ENCODE data around the gene DNMBP. TPM values are rescaled to one million over a fixed set of nuclear protein-coding genes. Genes with fewer than 3 reads are reported as not detected.

The DNMBP gene
- total RNA-seq, 2 donors from 2014 or later = 17.9 to 34.2 TPM

DNA sequence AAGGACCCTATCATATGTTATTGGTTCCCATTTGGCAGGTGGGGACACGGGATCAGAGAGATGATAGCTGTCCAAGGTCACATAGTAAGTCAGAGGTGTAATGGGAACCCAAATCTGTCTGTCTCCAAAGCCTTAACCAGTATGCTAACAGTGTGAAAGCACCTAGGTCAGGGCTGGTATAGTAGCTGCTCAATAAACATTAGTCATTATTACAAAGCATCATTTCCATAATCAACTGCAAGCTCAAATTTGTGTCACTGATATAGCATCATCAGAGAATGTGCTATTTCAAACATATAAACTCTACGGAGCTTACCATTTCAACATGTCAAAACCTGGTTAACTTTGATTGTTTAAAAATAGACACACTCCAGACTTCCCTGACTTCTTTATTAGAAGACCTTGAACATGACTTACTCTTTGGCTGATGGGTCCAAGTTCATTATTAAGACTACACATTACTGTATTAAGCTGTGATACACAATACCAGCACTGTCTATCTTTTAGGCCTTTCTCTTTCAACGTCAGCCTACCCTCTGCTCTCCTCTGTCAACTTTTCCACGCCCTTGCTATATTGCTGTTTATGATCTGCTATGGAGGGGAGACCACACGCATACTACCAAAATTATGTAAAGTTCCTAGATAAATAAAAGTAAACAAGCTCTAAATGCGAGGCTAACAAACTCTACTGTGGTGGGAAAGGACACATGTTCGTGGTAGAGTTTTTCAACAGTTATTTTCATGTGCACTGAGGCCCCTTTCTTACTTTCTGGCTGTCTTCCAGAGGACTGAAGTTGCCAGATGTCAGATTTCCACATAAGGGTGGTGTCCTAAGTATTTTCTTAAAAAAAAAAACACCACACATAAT is 33.6 kb downstream of the DNMBP start:
- peak overlapping the region; percentile 25 to 68 for H3K27ac ChIP-seq
- TF ChIP-seq, protein P1, sequence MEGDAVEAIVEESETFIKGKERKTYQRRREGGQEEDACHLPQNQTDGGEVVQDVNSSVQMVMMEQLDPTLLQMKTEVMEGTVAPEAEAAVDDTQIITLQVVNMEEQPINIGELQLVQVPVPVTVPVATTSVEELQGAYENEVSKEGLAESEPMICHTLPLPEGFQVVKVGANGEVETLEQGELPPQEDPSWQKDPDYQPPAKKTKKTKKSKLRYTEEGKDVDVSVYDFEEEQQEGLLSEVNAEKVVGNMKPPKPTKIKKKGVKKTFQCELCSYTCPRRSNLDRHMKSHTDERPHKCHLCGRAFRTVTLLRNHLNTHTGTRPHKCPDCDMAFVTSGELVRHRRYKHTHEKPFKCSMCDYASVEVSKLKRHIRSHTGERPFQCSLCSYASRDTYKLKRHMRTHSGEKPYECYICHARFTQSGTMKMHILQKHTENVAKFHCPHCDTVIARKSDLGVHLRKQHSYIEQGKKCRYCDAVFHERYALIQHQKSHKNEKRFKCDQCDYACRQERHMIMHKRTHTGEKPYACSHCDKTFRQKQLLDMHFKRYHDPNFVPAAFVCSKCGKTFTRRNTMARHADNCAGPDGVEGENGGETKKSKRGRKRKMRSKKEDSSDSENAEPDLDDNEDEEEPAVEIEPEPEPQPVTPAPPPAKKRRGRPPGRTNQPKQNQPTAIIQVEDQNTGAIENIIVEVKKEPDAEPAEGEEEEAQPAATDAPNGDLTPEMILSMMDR (IDR thresholded peaks at IDR 0.05) = no peak
- H3K4me1 ChIP-seq (ENCODE audit: control insufficient read depth in 1 of 2, low read depth in 2 of 2) = peaks cover 8 to 24% of the 10 kb centered on the region in 2 donors
- H3K27me3 ChIP-seq (replicated peaks; ENCODE audit: insufficient read depth) = no peaks in the 10 kb centered on the region
- DNase-seq (ENCODE audit: low spot score) (no peak), ATAC-seq (ENCODE audit: insufficient number of reproducible peaks, low FRiP score, low read depth) (no peak)
- no peak overlapping the region for H3K4me3 ChIP-seq
- H3K36me3 ChIP-seq = no peaks in the 10 kb centered on the region
- no peaks in the 10 kb centered on the region for H3K9me3 ChIP-seq

DNA sequence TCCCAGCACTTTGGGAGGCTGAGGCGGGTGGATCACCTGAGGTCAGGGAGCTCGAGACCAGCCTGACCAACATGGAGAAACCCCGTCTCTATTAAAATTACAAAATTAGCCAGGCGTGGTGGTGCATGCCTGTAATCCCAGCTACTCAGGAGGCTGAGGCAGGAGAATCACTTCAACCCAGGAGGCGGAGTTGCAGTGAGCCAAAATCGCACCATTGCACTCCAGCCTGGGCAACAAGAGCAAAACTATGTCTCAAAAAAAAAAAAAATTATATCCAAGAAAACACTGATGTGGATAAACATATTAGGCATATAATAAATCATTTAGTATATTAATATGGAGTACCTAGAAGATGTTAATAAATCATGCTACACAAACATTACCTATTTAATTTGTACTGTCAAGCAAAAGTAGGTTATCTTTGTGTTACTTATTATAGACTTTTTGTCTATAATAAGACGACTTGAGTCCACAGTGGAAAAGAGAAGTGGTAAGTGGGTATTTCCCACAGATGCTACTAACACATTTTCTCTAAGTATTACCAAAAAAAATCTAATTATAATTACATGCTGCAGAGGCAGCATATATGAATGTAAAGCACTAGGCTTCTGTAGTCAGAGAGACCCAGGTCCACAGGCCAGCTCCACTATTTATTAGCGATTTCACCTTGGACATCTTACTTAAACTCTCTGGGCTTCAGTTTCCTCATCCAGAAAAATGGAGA is 34.5 kb downstream of the DNMBP start:
- DNase-seq (ENCODE audit: low spot score) = no peak
- Histone ChIP-seq H3K4me3 (no peak overlapping the region), H3K36me3 (peaks cover 3% of the 10 kb centered on the region), H3K27ac (no peak overlapping the region), H3K9me3 (no peaks in the 10 kb centered on the region), H3K4me1 (ENCODE audit: control insufficient read depth in 1 of 2, low read depth in 2 of 2) (peaks cover 8 to 24% of the 10 kb centered on the region in 2 donors), H3K27me3 (replicated peaks; ENCODE audit: insufficient read depth) (no peaks in the 10 kb centered on the region)
- TF ChIP-seq, protein P1 (IDR thresholded peaks at IDR 0.05) = no peak
- no peak for ATAC-seq (ENCODE audit: insufficient number of reproducible peaks, low FRiP score, low read depth)

DNA sequence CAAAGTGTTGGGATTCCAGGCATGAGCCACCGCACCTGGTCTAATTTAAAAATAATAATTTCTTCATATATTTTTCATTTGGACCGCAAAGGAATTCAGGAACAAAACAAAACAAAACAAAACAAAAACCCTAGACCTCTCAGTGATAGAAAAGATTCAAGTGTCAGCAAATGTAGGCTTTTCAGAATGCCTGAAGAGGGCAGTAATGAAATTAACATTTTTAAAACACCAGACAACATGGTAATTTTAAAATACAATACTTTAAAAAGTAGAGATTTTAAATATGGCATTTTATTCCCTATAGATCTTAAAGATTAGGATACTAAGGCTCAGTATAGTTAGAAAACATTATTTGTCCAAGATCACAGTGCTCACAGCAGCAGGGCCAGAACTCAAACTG is 36.6 kb downstream of the DNMBP start:
- ATAC-seq (ENCODE audit: insufficient number of reproducible peaks, low FRiP score, low read depth) (no peak), DNase-seq (ENCODE audit: low spot score) (no peak)
- Histone ChIP-seq H3K4me1 (ENCODE audit: control insufficient read depth in 1 of 2, low read depth in 2 of 2) (peaks cover 8 to 24% of the 10 kb centered on the region in 2 donors), H3K9me3 (no peaks in the 10 kb centered on the region), H3K27me3 (replicated peaks; ENCODE audit: insufficient read depth) (no peaks in the 10 kb centered on the region), H3K4me3 (no peak overlapping the region), H3K36me3 (peaks cover 23% of the 10 kb centered on the region), H3K27ac (no peak overlapping the region)
- TF ChIP-seq, protein P1 (IDR thresholded peaks at IDR 0.05) = no peak

DNA sequence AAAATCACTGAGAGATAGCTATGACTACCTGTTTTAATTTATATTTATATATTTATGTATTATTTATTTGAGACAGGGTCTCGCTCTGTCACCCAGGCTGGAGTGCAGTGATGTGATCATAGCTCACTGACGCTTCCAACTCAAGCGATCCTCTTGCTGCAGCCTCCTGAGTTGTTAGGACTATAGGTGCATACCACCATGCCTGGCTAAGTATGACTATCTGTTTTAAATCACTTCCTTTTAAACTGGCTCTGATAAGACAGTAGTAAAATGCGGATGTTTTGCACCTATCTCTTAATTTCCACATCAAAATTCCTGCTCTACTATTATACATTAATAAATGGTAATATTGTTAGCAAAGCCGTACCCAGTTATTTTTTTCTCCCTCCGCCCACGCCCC is 41.8 kb downstream of the DNMBP start:
- TF ChIP-seq, protein P1 (IDR thresholded peaks at IDR 0.05) = no peak

DNA sequence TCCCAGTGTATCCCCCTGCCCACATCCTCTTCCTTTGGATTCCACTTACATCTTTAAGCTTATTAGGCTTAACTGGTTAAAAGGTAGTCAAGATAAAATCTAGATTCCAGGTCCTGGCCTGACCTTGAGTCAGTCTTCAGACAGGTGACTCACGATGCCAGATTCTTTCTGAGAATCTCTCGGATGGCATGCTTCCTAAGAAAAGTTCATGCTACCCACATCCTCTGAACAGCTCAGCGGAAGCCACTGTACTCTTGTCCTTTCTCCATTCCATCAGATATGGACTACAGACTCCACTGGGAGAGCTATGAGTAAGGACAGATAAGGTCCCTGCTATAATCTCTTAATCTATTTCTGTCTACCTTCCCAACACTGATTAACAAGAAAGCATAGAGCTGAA is 43.4 kb downstream of the DNMBP start:
- Histone ChIP-seq H3K4me3 (no peak overlapping the region), H3K4me1 (ENCODE audit: control insufficient read depth in 1 of 2, low read depth in 2 of 2) (no peaks in the 10 kb centered on the region), H3K27me3 (replicated peaks; ENCODE audit: insufficient read depth) (no peaks in the 10 kb centered on the region), H3K9me3 (no peaks in the 10 kb centered on the region), H3K27ac (peak overlapping the region in 1 of 2 donors; percentile 27), H3K36me3 (peaks cover 23% of the 10 kb centered on the region)
- TF ChIP-seq, protein P1 (IDR thresholded peaks at IDR 0.05) = no peak
- no peak for DNase-seq (ENCODE audit: low spot score)
- no peak for ATAC-seq (ENCODE audit: insufficient number of reproducible peaks, low FRiP score, low read depth)

More for the DNA sequence above, 41.8 kb downstream of the DNMBP start:
- no peaks in the 10 kb centered on the region for H3K27me3 ChIP-seq (replicated peaks; ENCODE audit: insufficient read depth)
- no peaks in the 10 kb centered on the region for H3K4me1 ChIP-seq (ENCODE audit: control insufficient read depth in 1 of 2, low read depth in 2 of 2)
- H3K27ac ChIP-seq = no peak overlapping the region
- H3K36me3 ChIP-seq = peaks cover 23% of the 10 kb centered on the region
- no peaks in the 10 kb centered on the region for H3K9me3 ChIP-seq
- H3K4me3 ChIP-seq = no peak overlapping the region
- DNase-seq (ENCODE audit: low spot score) = no peak
- no peak for ATAC-seq (ENCODE audit: insufficient number of reproducible peaks, low FRiP score, low read depth)
